GM19372 (cell line): Measurements from ENCODE around the gene KCTD4.
"Not testable (repeated sequence)": the region's sequence is repeated elsewhere in the genome, so short reads cannot be mapped to it uniquely, and the experiment has no call there.

ENCODE experiments used
- ATAC-seq: cut with Tn5 transposase; IDR thresholded peaks from one replicate; pipeline ENCODE4 v1.9.1; 2021; ENCODE audit warnings: mild to moderate bottlenecking, low read depth, moderate library complexity; ENCODE audit not compliant: unreplicated experiment

KCTD4 gene

DNA sequence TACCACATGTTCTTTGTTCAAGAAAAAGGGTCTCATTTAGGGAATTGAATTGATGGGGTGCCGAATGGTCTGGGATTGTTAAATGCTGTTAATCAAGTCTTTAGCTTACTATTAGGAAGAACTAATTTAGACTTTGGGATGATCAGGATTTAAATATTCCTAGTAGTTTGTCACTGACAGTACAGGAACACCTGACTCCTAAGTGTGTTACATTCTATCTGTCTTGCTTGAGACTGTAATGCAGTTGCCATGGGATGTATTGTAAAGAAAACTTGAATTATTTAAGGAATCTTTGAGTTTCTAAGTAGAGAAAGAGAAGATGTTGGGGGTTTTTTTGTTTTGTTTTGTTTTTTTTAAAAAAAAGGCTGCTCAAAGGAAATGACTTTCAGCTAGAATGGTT, 17.8 kb upstream of the KCTD4 start:
- ATAC-seq, result no peak

DNA sequence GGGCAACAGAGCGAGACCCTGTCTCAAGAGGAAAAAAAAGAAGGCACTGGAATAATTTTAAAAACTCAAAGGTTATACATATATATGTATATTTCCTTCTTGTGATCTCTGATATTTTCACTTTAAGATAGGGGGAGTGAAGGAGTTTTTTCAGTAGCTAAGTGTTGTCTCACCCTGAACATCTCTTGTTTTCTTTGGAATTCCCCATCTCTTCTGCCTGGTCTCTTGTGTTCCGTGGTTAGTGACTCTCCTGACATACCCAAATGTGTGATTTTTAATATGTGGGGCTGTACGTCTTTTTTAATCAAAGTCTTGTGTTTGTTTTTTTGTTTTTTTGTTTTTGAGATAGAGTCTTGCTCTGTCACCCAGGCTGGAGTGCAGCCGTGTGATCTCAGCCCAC, 15.3 kb upstream of the KCTD4 start:
- ATAC-seq, result no peak

DNA sequence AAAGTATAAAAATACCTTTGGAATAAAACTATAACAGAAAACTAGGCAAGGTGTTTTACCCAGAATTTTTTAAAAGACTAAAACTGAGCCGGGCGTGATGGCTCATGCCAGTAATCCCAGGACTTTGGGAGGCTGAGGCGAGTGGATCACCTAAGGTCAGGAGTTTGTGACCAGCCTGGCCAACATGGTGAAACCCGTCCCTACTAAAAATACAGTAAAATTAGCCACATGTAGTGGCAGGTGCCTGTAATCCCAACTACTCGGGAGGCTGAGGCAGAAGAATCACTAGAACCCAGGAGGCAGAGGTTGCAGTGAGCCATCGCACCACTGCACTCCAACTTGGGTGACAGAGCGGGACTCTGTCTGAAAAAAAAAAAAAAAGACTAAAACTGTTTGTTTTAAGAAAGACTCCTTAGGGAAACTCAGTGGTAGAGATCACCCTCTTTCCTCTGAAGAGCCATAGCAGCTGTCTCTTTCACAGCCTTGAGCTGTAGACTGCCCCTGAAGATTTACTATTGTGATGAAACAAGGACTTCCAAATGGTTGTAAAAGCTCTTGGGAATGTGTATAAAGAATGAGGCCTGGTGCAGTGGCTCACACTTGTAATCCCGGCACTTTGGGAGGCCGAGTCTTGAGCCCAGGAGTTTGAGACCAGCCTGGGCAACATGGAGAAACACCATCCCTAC, 14.7 kb upstream of the KCTD4 start:
- ATAC-seq, result no peak

DNA sequence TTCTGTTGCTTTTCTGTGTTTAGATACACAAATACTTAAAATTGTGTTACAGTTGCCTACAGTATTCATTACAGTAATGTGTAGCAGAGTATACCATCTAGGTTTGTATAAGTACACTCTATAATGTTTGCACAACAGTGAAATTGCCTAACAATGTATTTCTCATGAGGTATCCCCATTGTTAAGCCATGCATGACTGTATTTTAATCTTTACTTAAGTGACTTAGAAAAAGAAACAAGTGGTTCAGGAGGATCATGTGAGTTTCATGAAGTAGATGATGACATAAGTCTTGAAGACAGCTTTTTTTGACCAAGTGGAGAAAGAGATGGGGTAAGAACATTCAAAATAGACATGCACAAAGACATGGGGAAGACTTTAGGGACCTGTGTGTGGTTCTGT, 8.4 kb upstream of the KCTD4 start:
- ATAC-seq, result no peak

DNA sequence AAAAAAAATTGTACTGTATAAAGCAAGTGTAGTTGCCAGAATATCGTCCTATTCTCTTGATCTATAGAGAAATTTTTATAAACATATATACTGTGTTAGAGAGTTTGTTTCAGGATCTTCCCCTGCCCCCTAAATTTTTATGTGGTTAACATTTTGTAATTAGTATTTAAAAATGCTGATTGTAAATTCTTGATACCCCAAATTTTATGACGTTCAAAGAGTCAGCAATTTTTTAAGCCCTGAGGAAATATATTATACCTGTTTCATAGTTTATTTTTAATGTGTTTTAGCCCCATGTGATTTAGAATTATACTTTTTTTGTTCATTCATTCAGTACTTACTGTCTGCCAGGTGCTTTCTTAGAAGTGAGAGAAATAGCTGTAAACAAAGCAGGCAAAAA, 7.3 kb upstream of the KCTD4 start:
- no peak for ATAC-seq

DNA sequence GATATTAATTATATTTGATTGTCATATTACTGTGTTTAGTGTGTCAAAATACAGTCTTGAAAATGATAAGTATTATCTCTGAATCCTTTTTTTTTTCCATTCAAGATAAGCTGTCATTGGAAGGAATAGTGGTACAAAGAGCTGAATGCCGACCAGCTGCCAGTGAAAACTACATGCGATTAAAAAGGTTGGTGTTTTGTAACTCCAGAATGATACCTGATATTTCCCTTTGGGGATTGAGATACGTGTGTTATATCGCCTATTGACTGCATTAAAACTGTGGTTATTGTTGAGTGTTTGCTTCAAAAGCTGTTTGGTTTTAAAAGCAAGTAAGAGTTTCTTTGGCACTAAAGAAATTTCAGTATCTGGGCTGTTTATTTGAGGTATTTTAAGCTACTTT, 6.5 kb upstream of the KCTD4 start:
- no peak for ATAC-seq

DNA sequence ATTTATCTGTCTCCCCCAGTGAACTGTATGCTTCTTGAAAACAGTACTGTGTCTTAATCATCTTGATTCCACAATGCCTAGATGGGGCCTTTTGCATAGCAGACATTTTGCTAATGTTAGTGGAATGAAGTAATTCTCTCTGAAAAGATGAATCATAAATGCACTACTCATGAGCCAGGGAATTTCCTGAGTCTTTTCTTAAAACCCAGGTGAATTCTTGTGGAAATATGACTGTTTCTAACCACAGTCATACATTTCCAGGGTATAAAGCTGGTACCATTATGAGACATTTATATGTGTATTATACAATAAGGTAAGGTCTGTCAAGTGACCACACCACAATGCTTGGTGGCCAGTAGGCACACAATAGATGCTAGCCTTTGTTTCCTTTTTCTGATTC, 5.5 kb upstream of the KCTD4 start:
- no peak for ATAC-seq

DNA sequence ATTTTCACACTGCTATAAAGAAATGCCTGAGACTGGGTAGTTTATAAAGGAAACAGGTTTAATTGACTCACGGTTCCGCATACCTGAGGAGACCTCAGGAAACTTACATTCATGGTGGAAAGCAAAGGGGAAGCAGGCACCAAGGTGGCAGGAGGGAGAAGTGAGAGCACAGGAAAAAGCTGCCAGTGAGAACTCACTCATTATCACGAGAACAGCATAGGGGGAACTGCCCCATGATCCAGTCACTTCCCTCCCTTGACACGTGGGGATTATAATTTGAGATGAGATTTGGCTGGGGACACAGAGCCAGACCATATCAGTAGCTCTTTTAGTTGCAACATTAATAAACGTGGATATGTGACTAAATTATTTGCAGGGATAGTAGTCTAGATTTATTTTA, 4.3 kb upstream of the KCTD4 start:
- ATAC-seq, result no peak

DNA sequence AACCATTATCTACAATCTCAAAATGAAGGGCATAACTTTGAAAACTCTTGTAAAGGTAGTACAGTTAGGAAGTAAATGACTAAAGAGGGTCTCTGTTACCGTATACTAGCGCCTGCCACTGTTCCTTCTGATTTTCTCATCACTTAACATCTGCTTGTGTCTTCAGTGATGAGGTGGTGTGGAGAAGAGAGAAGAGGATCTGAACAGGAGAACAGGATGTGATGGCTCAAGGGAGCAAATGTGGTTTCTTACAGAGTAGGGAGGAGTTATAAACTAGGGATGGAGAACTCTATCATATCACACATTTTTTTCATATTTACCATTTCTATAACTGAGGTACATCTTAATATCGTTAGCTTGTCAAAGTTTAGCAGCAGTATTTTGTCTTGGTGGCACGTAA, 1.1 kb downstream of the KCTD4 start:
- no peak for ATAC-seq

DNA sequence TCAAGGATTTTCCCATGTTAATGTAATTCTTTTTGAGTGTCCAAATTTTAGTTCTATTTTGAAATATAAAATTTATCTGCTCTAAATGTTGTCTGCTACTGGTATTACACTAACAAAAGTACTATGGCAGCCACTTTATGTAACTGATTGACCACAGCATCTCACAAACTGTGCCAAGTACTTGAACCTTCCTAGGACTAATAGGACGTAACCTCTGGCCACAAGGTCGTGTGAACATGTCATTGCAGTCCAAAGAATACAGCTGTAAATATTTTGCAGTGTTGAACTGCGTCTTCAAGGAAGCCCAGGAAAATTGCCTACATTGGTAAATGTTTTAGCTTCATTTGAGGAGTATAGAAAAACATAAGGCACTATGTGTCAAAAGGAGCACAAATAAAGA, 1.9 kb downstream of the KCTD4 start:
- ATAC-seq, result no peak

DNA sequence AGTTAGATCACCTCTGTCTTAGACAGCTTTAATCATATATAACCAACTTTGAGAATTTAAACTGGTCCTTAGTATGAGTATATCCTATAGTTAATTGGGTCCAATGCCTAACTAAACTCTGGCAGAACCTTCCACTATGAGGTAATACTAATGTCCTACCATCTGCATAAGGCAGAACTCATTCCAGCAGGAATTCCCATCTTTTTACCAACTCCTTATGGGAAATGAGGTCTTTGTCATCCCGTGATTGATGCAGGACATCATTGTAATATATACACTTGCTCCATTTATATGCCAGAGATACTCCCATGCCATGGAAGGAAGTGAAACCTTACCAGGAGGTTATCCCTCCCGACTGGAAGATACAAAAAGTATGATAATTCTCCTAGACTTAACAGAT, 2.8 kb downstream of the KCTD4 start:
- ATAC-seq, result no peak

DNA sequence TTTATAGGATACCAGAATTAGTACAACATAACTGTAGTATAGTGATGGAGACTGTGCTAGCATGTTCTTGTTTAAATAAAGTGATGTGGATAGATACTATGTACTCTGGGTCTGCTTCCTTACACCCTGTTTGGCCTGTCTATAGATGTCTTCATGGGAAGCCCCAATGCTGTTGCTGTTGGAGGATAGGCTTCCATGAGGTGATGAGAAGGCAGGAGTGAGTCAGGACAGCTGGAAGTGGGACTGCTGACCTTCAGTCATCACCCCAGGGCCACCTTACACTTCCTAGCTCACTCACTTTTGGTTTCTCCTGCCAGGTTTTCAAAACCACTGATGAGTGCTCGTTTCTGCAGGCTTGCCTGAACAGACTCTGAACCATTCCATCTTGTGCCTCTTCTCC, 4.2 kb downstream of the KCTD4 start:
- no peak for ATAC-seq

DNA sequence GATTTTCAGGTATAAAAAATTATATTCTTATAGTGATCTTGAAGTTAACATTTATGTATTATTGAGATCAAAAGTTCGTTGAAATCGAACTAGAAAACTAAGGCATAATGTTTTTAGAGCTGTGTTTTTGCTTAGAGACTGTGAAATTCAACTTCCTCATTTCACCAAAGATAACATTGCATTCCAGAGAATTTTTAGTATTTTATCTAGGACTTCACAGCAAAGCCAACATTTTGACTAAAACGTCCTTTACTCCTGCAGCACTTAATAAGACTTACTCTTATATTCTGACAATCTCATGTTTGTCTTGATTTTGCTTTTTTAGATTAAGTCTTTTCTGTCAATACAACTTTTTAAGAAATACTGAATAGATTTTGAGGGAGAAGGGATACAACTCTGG, 4.7 kb downstream of the KCTD4 start:
- ATAC-seq, result no peak

DNA sequence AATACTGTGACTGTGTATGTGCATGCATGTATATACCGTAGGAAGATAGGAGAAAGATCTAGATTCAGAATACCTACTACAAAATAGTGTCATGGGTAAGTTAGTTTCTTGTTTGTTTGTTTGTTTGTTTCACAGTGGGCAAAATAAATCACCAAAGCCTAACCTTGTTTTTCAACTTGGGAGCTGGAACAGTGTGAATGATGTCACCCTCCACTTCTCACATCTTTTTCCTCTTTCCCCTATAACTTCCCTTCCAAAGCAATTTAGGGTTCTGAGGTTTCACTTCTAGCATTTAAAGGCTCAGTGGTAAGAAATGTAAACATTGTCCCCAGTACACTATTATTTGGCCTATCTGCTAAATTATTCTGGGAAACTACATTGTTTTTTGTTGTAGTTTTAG, 5.4 kb downstream of the KCTD4 start:
- no peak for ATAC-seq

DNA sequence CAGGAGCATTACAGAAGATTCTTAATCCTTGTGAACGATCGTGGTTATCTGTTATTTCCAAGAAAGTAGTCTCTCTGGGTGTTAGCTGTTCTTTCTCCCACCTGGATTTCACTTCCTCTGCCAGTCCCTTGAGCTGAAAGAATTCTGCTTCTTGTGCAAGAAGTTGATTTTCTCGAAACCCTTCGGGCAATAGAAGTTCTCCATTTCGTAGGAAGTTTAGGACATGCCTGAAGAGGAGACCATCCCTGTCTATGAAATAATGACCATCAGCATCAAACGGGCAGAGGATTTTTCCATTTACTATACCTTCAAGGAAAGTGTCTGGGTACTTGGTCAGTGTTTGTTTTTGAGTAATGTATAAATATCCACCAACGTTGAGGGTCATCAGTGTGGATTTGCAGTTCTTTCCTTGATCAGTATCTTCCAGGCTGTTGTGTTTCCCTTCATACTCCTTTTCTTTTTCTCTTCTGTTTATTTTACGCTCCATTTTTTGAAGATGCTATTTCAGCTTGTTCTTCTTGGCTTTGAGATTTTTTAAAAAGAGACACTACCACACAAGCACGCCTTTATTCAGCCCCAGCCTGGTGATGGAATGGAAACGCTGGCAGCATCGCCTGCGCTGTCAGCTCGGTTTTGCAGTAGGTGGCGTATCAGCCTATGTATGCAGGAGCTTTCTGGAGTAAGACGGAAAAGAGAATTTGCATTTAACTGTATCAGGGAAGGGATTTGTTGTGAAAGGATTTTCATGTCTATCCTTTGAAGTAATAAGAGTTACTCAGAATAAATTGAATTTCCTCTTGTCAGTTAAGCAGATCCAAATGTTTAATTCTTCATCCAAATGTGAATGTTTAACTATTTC, 6.5 kb downstream of the KCTD4 start:
- no peak for ATAC-seq

DNA sequence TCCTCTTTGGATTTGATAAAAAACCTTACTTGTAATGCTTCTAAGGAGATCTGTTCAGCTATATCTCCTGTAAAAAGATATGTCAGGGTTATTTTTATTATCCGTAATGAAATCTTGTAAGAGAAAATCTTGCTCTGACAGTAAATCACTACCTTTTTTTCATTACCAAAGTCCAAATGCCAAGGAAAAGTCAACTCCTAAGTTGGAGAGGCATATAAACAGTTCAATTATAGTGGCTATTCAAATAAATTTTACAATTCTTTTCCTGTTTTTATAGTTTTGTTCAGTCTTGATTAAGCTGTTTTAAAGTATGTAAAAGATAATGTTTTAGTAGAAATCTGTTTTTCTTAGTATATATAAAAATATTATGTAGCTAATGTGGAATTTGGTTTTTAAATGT, 9.0 kb downstream of the KCTD4 start:
- no peak for ATAC-seq

DNA sequence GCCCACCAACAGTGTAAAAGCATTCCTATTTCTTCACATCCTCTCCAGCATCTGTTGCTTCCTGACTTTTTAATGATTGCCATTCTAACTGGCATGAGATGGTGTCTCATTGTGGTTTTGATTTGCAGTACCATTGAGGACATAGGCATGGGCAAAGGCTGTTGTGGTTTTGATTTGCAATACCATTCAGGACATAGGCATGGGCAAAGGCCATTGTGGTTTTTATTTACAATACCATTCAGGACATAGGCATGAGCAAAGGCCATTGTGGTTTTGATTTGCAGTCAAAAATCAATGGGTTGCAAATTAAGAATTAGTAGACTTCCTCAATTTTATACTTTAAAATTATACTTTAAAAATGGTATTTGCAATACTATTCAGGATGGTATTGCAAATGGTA, 11.3 kb downstream of the KCTD4 start:
- ATAC-seq, result not testable (repeated sequence)

DNA sequence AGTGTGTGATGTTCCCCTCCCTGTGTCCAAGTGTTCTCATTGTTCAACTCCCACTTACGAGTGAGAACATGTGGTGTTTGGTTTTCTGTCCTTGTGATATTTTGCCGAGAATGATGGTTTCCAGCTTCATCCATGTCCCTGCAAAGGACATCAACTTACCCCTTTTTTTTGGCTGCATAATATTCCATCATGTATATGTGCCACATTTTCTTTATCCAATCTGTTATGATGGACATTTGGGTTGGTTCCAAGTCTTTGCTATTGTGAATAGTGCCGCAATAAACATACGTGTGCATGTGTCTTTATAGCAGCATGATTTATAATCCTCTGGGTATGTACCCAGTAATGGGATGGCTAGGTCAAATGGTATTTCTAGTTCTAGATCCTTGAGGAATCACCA, 11.8 kb downstream of the KCTD4 start:
- ATAC-seq, result not testable (repeated sequence)

DNA sequence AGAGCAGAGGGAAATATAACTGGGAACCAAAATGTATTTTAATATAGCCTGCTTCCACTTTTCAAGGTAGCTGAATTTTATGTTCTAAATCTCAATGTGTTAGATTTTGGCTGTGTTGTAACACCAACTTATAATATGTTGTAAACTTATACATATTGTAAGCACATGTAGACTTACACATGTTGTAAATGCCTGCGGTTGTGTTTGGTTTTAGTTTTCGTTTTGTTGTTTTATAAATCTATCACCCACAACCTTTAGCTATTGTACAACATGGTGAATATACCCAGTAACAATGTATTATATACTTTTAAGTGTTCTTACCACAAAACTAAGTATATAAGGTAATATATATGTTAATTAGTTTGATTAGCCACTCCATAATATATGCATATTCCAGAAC, 15.6 kb downstream of the KCTD4 start:
- no peak for ATAC-seq

DNA sequence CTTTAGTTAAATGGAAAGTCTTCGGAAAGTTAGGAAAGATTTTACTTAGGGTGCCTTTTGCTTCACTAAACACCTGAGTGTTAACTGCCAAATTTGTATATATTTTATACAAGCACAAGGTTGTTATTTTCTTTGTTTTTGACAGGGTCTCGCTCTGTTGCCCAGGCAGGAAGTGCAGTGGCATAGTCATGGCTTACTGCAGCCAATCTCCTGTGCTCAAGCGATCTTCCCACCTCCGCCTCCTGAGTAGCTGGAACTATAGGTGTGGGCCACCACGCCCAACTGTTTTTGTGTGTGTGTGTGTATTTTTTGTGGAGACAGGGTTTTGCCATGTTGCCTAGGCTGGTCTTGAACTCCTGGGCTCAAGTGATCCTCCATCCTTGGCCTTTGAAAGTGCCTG, 16.2 kb downstream of the KCTD4 start:
- ATAC-seq, result no peak

DNA sequence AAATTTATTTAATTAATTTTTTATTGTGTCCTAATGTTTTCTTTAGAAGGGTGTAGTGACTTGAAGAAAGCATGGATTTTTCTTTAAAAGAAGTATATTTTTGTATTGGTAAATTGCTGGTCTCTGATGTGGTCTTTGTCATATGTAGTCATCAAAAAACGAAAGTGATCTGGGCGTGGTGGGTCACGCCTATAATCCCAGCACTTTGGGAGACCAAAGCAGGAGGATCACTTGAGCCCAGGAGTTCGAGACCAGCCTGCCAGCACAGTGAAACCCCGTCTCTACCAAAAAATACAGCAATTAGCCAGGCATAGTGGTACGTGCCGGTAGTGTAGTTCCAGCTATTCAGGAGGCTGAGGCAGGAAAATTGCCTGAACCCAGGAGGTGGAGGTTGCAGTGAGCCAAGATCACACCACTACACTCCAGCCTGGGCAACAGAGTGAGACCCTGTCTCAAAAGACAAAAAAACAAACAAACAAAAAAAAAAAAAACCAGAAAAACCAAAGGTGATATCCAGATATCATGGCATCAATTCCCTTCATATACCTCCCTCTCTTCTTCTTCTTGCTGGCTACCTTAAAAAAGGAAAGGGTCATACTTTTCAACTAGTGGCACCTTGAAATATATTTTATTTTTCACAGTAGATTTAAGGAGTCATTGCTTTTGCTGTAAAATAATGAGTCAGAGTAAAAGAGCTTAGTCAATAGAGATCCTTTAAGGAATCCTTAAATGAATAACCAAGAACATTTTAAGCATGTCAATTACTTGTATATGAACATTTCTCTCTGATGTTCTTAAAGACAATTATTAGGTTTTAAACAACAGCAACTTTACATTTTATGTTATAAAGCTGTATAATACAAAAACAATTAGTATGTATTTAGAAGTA, 19.9 kb downstream of the KCTD4 start:
- ATAC-seq, result no peak
